RPMI7951 (cell line): ENCODE measurements around the gene LRIG1. TPM values are rescaled to one million over a fixed set of nuclear protein-coding genes. Genes with fewer than 3 reads are reported as not detected.
A peak's percentile ranks its signal among the peaks of the same experiment; 100 is the strongest.

Experiments used
- DNase-seq: peaks from one replicate; pipeline ENCODE4 v3.0.0-alpha.2; 2012; ENCODE audit warnings: low read depth
- total RNA-seq: library from RNA; depleted of rRNA; stranded (reverse); fragments of >200 nt; shearing (Covaris generic); gene quantifications from 2 replicates; pipeline ENCODE4 v1.2.3, GENCODE V29; 2014

The LRIG1 gene
- total RNA-seq, 1 experiment from 2014 or later: 56.7 TPM

GRCh38 chr3:66470956-66471686, 29.7 kb downstream of the LRIG1 start:
- DNase-seq: no peak

- no peak for DNase-seq
Observed at GRCh38 chr3:66470285-66470684, 30.5 kb downstream of the LRIG1 start.

- DNase-seq: no peak
Observed at GRCh38 chr3:66469220-66469640, 31.6 kb downstream of the LRIG1 start.

GRCh38 chr3:66467996-66468735, 32.7 kb downstream of the LRIG1 start:
- peak; percentile 65 for DNase-seq

- DNase-seq: no peak
Observed at GRCh38 chr3:66466606-66467270, 34.1 kb downstream of the LRIG1 start.

- DNase-seq: no peak
Observed at GRCh38 chr3:66465587-66465986, 35.2 kb downstream of the LRIG1 start.

- no peak for DNase-seq
Observed at GRCh38 chr3:66465034-66465433, 35.8 kb downstream of the LRIG1 start.

GRCh38 chr3:66464512-66464894, 36.3 kb downstream of the LRIG1 start:
- peak; percentile 80 for DNase-seq

GRCh38 chr3:66463730-66464511, 36.9 kb downstream of the LRIG1 start:
- no peak for DNase-seq

- peak; percentile 40 for DNase-seq
Observed at GRCh38 chr3:66463054-66463631, 37.7 kb downstream of the LRIG1 start.

GRCh38 chr3:66457252-66457651, 43.6 kb downstream of the LRIG1 start:
- DNase-seq: no peak

GRCh38 chr3:66456711-66457173, 44.1 kb downstream of the LRIG1 start:
- peak; percentile 85 for DNase-seq

GRCh38 chr3:66454464-66454859, 46.4 kb downstream of the LRIG1 start:
- DNase-seq: no peak

- no peak for DNase-seq
Observed at GRCh38 chr3:66453651-66454463, 47.0 kb downstream of the LRIG1 start.

- DNase-seq: no peak
Observed at GRCh38 chr3:66452303-66453011, 48.4 kb downstream of the LRIG1 start.

GRCh38 chr3:66451766-66452165, 49.1 kb downstream of the LRIG1 start:
- no peak for DNase-seq

- DNase-seq: peak; percentile 77
Observed at GRCh38 chr3:66450390-66451022, 50.3 kb downstream of the LRIG1 start.

GRCh38 chr3:66449411-66449974, 51.3 kb downstream of the LRIG1 start:
- DNase-seq: no peak

GRCh38 chr3:66444146-66444644, 56.6 kb downstream of the LRIG1 start:
- no peak for DNase-seq
